Keratinocyte (primary cell): Measurements from ENCODE around the gene NCOA4. TPM values are rescaled to one million over a fixed set of nuclear protein-coding genes. Genes with fewer than 3 reads are reported as not detected.

Source experiments
- DNase-seq: peaks from one replicate; pipeline ENCODE4 v3.0.0-alpha.2; 2011; ENCODE audit warnings: low read depth, missing footprints, low spot score
- FAIRE-seq: peaks from 2 replicates; lab custom pipeline; 2011; peaks lifted over from hg19 to GRCh38; lab: Jason Lieb, UNC
- H2AFZ ChIP-seq: 2 replicates; pipeline ENCODE4 v1.6.0; 2012; ENCODE audit warnings: low read length, control low read depth, inconsistent platforms; ENCODE audit not compliant: control insufficient read depth
- H3K27ac ChIP-seq: 2 replicates; pipeline ENCODE4 v1.5.1; 2011; ENCODE audit warnings: low read length; ENCODE audit not compliant: control insufficient read depth, insufficient read depth
- H3K27me3 ChIP-seq: 3 replicates; pipeline ENCODE4 v1.6.0; 2011; ENCODE audit warnings: low read length; ENCODE audit not compliant: control insufficient read depth, insufficient read depth; ENCODE audit errors: extremely low read depth
- H3K36me3 ChIP-seq, 2 experiments: 2 replicates in 1 of 2; 3 replicates in 1 of 2; pipeline ENCODE4 v1.5.1; 2011; ENCODE audit warnings: low read length in 2 of 2, mild to moderate bottlenecking in 1 of 2; ENCODE audit not compliant: control insufficient read depth in 2 of 2, insufficient read depth in 2 of 2; ENCODE audit errors: extremely low read depth in 1 of 2
- H3K4me1 ChIP-seq: 3 replicates; pipeline ENCODE4 v1.5.1; 2011; ENCODE audit warnings: low read length; ENCODE audit not compliant: control insufficient read depth, insufficient read depth; ENCODE audit errors: extremely low read depth
- H3K4me2 ChIP-seq: 3 replicates; pipeline ENCODE4 v1.6.0; 2011; ENCODE audit warnings: low read depth, low read length; ENCODE audit not compliant: control insufficient read depth, insufficient read depth; ENCODE audit errors: extremely low read depth
- H3K4me3 ChIP-seq, 3 experiments: fragments of 200-600 bp in 1 of 3; sonication (generic) in 1 of 3; 2 replicates in 2 of 3; 3 replicates in 1 of 3; pipeline ENCODE4 v1.5.1; 2011 to 2016; ENCODE audit warnings: low read length in 3 of 3, mild to moderate bottlenecking in 3 of 3, control low read depth in 2 of 3, inconsistent platforms in 1 of 3, low read depth in 1 of 3, mixed read lengths in 1 of 3, mixed run types in 1 of 3, moderate library complexity in 1 of 3; ENCODE audit not compliant: control insufficient read depth in 2 of 3, insufficient read depth in 2 of 3; ENCODE audit errors: extremely low read depth in 1 of 3
- H3K79me2 ChIP-seq: 2 replicates; pipeline ENCODE4 v1.6.0; 2012; ENCODE audit warnings: low read length; ENCODE audit not compliant: control insufficient read depth, insufficient read depth
- H3K9ac ChIP-seq: 3 replicates; pipeline ENCODE4 v1.6.0; 2011; ENCODE audit warnings: low read length; ENCODE audit not compliant: control insufficient read depth, insufficient read depth; ENCODE audit errors: extremely low read depth
- H3K9me1 ChIP-seq: 3 replicates; pipeline ENCODE4 v1.6.0; 2011; ENCODE audit warnings: low read length; ENCODE audit not compliant: control insufficient read depth, insufficient read depth; ENCODE audit errors: extremely low read depth
- H3K9me3 ChIP-seq: 2 replicates; pipeline ENCODE4 v1.5.1; 2012; ENCODE audit warnings: low read depth, low read length; ENCODE audit not compliant: control insufficient read depth
- H4K20me1 ChIP-seq: 3 replicates; pipeline ENCODE4 v1.6.0; 2011; ENCODE audit warnings: low read length; ENCODE audit not compliant: control insufficient read depth, insufficient read depth; ENCODE audit errors: extremely low read depth
- CTCF ChIP-seq, 3 experiments: IDR thresholded peaks in 1 of 3; conservative IDR thresholded peaks in 1 of 3; optimal IDR thresholded peaks in 1 of 3; 2 replicates in 2 of 3; 3 replicates in 1 of 3; pipeline versions ENCODE3 to v1.5.1; 2011; ENCODE audit warnings: low read length in 3 of 3, mild to moderate bottlenecking in 3 of 3, moderate library complexity in 2 of 3, control low read depth in 1 of 3, inconsistent platforms in 1 of 3; ENCODE audit not compliant: insufficient read depth in 2 of 3; ENCODE audit errors: extremely low read depth in 1 of 3
- EZH2 ChIP-seq: IDR thresholded peaks from one replicate; pipeline ENCODE4 v1.6.1; 2012; ENCODE audit warnings: inconsistent platforms, mild to moderate bottlenecking, low read length, moderate library complexity
- dilution Hi-C: fragments of 300-500 bp; cut with MboI; formaldehyde crosslinking; loops from one replicate; pipeline ENCODE4 v1.7.0; 2020; ENCODE audit warnings: low sequenced_read_pairs; ENCODE audit not compliant: extremely low pct_ligation_motif_present
- polyA plus RNA-seq, 5 experiments: library from polyadenylated mRNA; depleted of rRNA in 3 of 5; stranded (reverse) in 3 of 5; stranded (forward) in 1 of 5; unstranded in 1 of 5; fragments of >200 nt; gene quantifications; 1 replicate in 1 of 5; 2 replicates in 3 of 5; 3 replicates in 1 of 5; pipeline versions ENCODE4 v1.2.1 to v1.2.3, GENCODE V29; 2011 to 2012; ENCODE audit warnings: missing spikeins in 2 of 5, low read depth in 1 of 5, low replicate concordance in 1 of 5

NCOA4 gene
- polyA plus RNA-seq, 1 donor (not counting 4 experiments of a cell fraction or from before 2014, with no cell fraction given) = 179 TPM

DNA sequence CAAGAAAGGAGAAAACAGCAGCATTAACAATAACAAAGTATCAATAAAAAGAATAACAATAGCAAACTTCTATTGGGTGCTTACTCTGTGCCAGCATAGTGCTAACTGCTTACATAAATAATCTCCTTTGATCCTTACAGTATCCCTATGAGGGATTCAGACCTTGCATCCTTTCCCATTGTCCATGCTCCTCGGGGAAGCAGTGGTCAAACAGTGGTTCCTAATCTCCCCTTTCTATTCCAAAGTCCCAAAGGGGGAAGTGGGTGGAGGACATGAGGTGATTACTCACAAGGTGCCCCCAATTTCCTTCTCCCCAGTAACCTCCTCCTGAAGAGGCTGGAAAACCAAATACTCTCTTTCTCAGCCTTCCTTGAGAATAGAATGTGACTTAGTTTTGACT, 37.7 kb upstream of the NCOA4 start:
- Histone ChIP-seq H3K4me3 (no peak overlapping the region), H2AFZ (no peak overlapping the region), H3K9me1 (no peaks in the 10 kb centered on the region), H3K9ac (no peak overlapping the region), H3K36me3 (no peaks in the 10 kb centered on the region), H4K20me1 (no peaks in the 10 kb centered on the region), H3K4me1 (no peaks in the 10 kb centered on the region), H3K27me3 (no peaks in the 10 kb centered on the region), H3K27ac (no peak overlapping the region), H3K9me3 (no peaks in the 10 kb centered on the region), H3K4me2 (no peak overlapping the region), H3K79me2 (no peaks in the 10 kb centered on the region)
- no peak for TF ChIP-seq EZH2
- no peak for TF ChIP-seq CTCF (optimal IDR thresholded peaks at IDR 0.05 in 1 of 3, IDR thresholded peaks at IDR 0.05 in 1 of 3, conservative IDR thresholded peaks at IDR 0.05 in 1 of 3; ENCODE audit: extremely low read depth in 1 of 3, insufficient read depth in 2 of 3, low read length in 3 of 3)
- FAIRE-seq = no peak
- dilution Hi-C loops = no loop called here
- DNase-seq = no peak

- Histone ChIP-seq H3K9me3 (no peaks in the 10 kb centered on the region), H3K4me1 (no peaks in the 10 kb centered on the region), H3K4me2 (no peak overlapping the region), H3K9me1 (no peaks in the 10 kb centered on the region), H4K20me1 (no peaks in the 10 kb centered on the region), H3K36me3 (no peaks in the 10 kb centered on the region), H3K4me3 (no peak overlapping the region), H3K27ac (no peak overlapping the region), H3K27me3 (no peaks in the 10 kb centered on the region), H3K9ac (no peak overlapping the region), H3K79me2 (no peaks in the 10 kb centered on the region), H2AFZ (no peak overlapping the region)
- dilution Hi-C loops = no loop called here
- TF ChIP-seq CTCF (optimal IDR thresholded peaks at IDR 0.05 in 1 of 3, IDR thresholded peaks at IDR 0.05 in 1 of 3, conservative IDR thresholded peaks at IDR 0.05 in 1 of 3; ENCODE audit: extremely low read depth in 1 of 3, insufficient read depth in 2 of 3, low read length in 3 of 3) = no peak
- no peak for TF ChIP-seq EZH2
- no peak for FAIRE-seq
- no peak for DNase-seq
Observed at GRCh38 chr10:46064269-46064817, 33.9 kb upstream of the NCOA4 start.
